Uterus (tissue), 2 donors: Measurements from ENCODE around the gene TTC22.

ENCODE experiments used
- POLR2A ChIP-seq, 2 donors: fragments of 450-650 bp; IDR thresholded peaks; one replicate each; pipeline ENCODE4 v1.6.1; 2016; ENCODE audit warnings: antibody characterized with exemption in 2 of 2, mild to moderate bottlenecking in 1 of 2, moderate library complexity in 1 of 2
- TF ChIP-seq, protein P1 (sequence below), 4 experiments: fragments of 200-600 bp in 2 of 4; fragments of 450-650 bp in 2 of 4; sonication (generic) in 2 of 4; IDR thresholded peaks; one replicate each; pipeline ENCODE4 v1.5.1; 2016 to 2019; ENCODE audit warnings: antibody characterized with exemption in 4 of 4, mild to moderate bottlenecking in 2 of 4, moderate library complexity in 1 of 4

DNA sequence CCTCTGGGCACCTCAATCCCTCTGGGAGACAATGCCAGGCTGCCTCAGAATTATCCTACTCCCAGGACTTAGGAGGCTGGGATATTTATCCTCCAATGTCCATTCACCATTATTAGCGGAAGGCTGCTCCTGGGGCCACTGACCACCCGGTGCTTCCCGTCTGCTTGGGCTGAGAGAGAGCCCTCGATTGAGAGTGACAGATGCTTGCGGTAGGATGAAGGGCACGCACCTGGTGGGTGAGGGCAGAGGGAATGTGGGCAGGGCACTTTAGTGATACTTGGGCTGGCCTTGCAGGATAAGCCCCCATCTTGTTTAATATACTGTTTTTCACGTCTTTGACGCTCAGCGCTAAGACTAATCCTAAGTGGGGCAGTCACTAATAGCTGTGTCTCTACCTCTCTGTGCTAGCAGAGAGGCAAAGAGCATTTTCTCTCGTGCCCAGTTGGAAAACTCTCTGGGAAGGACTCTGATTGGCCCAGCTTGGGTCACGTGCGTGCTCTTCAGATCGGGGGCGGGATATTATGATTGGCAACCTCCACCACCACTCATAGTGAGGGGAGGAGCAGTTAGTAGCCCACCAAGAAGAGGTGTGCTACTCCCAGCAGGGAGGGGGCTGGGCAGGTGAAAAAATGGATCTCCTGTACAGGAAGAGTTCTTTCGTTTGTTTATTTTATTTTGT lies 26.2 kb downstream of the TTC22 start:
- TF ChIP-seq, protein P1, sequence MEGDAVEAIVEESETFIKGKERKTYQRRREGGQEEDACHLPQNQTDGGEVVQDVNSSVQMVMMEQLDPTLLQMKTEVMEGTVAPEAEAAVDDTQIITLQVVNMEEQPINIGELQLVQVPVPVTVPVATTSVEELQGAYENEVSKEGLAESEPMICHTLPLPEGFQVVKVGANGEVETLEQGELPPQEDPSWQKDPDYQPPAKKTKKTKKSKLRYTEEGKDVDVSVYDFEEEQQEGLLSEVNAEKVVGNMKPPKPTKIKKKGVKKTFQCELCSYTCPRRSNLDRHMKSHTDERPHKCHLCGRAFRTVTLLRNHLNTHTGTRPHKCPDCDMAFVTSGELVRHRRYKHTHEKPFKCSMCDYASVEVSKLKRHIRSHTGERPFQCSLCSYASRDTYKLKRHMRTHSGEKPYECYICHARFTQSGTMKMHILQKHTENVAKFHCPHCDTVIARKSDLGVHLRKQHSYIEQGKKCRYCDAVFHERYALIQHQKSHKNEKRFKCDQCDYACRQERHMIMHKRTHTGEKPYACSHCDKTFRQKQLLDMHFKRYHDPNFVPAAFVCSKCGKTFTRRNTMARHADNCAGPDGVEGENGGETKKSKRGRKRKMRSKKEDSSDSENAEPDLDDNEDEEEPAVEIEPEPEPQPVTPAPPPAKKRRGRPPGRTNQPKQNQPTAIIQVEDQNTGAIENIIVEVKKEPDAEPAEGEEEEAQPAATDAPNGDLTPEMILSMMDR (IDR thresholded peaks at IDR 0.05) = no peak
- no peak for TF ChIP-seq POLR2A (IDR thresholded peaks at IDR 0.05)
